Measurements from ENCODE around the gene FUT6.

- no peak for TF ChIP-seq POLR2A (IDR thresholded peaks at IDR 0.05; ENCODE audit: low read length)
- no peak for TF ChIP-seq GATA1 (IDR thresholded peaks at IDR 0.05; ENCODE audit: low read depth, low read length)
These were observed 41.1 kb upstream of the FUT6 start for GRCh38 chr19:5880604-5881078.
